22Rv1 (cell line): ENCODE data around the gene ZNF385A.

Experiments used
- CTCF ChIP-seq: fragments of 450-650 bp; IDR thresholded peaks from 2 replicates; pipeline ENCODE4 v1.5.1; 2017; ENCODE audit warnings: mild to moderate bottlenecking
- ZFX ChIP-seq: fragments of 450-650 bp; IDR thresholded peaks from 2 replicates; pipeline ENCODE4 v1.6.1; 2017; ENCODE audit warnings: antibody characterized with exemption, borderline replicate concordance

- no peak for TF ChIP-seq CTCF
- TF ChIP-seq ZFX: no peak
These were observed 33.2 kb downstream of the ZNF385A start for GRCh38 chr12:54351341-54351740.
